Chondrocyte (in vitro differentiated cells): ENCODE data around the gene CASP7. TPM values are rescaled to one million over a fixed set of nuclear protein-coding genes. Genes with fewer than 3 reads are reported as not detected.

Source experiments
- DNase-seq: peaks from one replicate; pipeline ENCODE4 v3.0.0; 2021; ENCODE audit warnings: mixed read lengths, low spot score
- H3K27ac Mint-ChIP-seq: one replicate; pipeline ENCODE4 v1.8.0; 2021; ENCODE audit warnings: mild to moderate bottlenecking, moderate library complexity, mixed read lengths; ENCODE audit not compliant: unreplicated experiment
- H3K27me3 Mint-ChIP-seq: 2 replicates; pipeline ENCODE4 v1.8.0; 2021; ENCODE audit warnings: low read depth, mixed read lengths
- H3K36me3 Mint-ChIP-seq: 2 replicates; pipeline ENCODE4 v1.8.0; 2021; ENCODE audit warnings: low read depth, mixed read lengths
- H3K4me1 Mint-ChIP-seq: 2 replicates; pipeline ENCODE4 v1.8.0; 2021; ENCODE audit warnings: low read depth, mild to moderate bottlenecking, mixed read lengths
- H3K4me3 Mint-ChIP-seq: one replicate; pipeline ENCODE4 v1.8.0; 2021; ENCODE audit warnings: mild to moderate bottlenecking, moderate library complexity, mixed read lengths; ENCODE audit not compliant: unreplicated experiment
- H3K9me3 Mint-ChIP-seq: 2 replicates; pipeline ENCODE4 v1.8.0; 2021; ENCODE audit warnings: low read depth, mixed read lengths
- CTCF ChIP-seq: fragments of 200-600 bp; sonication (generic); IDR thresholded peaks from 2 replicates; pipeline ENCODE4 v1.5.0; 2021; ENCODE audit warnings: antibody characterized with exemption, mild to moderate bottlenecking, moderate library complexity
- total RNA-seq: library from RNA; stranded (reverse); gene quantifications from 3 replicates; pipeline ENCODE4 v1.2.1, GENCODE V29; 2021

The CASP7 gene
- total RNA-seq, 1 donor from 2014 or later = 24.0 TPM

- peaks cover 4% of the 10 kb centered on the region for H3K4me1 Mint-ChIP-seq
- no peak overlapping the region for H3K4me3 Mint-ChIP-seq
- no peaks in the 10 kb centered on the region for H3K36me3 Mint-ChIP-seq
- H3K27me3 Mint-ChIP-seq = peaks cover 10% of the 10 kb centered on the region
- no peak for DNase-seq
- no peak for TF ChIP-seq CTCF
- H3K9me3 Mint-ChIP-seq = peaks cover 11% of the 10 kb centered on the region
- H3K27ac Mint-ChIP-seq = no peak overlapping the region
Measured at GRCh38 chr10:113666682-113667252, 12.9 kb upstream of the CASP7 start.

- H3K36me3 Mint-ChIP-seq = peaks cover 10% of the 10 kb centered on the region
- H3K27me3 Mint-ChIP-seq = no peaks in the 10 kb centered on the region
- no peak for TF ChIP-seq CTCF
- peaks cover 12% of the 10 kb centered on the region for H3K9me3 Mint-ChIP-seq
- peak overlapping the region; percentile 95 for H3K27ac Mint-ChIP-seq
- H3K4me1 Mint-ChIP-seq = peaks cover 21% of the 10 kb centered on the region
- H3K4me3 Mint-ChIP-seq = peak overlapping the region; percentile 95
- DNase-seq = no peak
Measured at GRCh38 chr10:113680190-113681111, 739 bp downstream of the CASP7 start.

GRCh38 chr10:113681533-113682470 lies 2.1 kb downstream of the CASP7 start:
- TF ChIP-seq CTCF = no peak
- no peak overlapping the region for H3K27ac Mint-ChIP-seq
- no peak overlapping the region for H3K4me3 Mint-ChIP-seq
- H3K36me3 Mint-ChIP-seq = peaks cover 11% of the 10 kb centered on the region
- no peak for DNase-seq
- H3K9me3 Mint-ChIP-seq = peaks cover 13% of the 10 kb centered on the region
- peaks cover 21% of the 10 kb centered on the region for H3K4me1 Mint-ChIP-seq
- no peaks in the 10 kb centered on the region for H3K27me3 Mint-ChIP-seq

GRCh38 chr10:113683300-113683699 lies 3.6 kb downstream of the CASP7 start:
- no peak for DNase-seq
- no peak overlapping the region for H3K4me3 Mint-ChIP-seq
- H3K27me3 Mint-ChIP-seq = no peaks in the 10 kb centered on the region
- H3K9me3 Mint-ChIP-seq = peaks cover 23% of the 10 kb centered on the region
- TF ChIP-seq CTCF = no peak
- no peak overlapping the region for H3K27ac Mint-ChIP-seq
- peaks cover 16% of the 10 kb centered on the region for H3K36me3 Mint-ChIP-seq
- H3K4me1 Mint-ChIP-seq = peaks cover 21% of the 10 kb centered on the region

GRCh38 chr10:113686028-113686427 lies 6.3 kb downstream of the CASP7 start:
- Mint-ChIP-seq H3K9me3 (peaks cover 26% of the 10 kb centered on the region), H3K27ac (no peak overlapping the region), H3K4me1 (peaks cover 12% of the 10 kb centered on the region), H3K36me3 (peaks cover 18% of the 10 kb centered on the region), H3K27me3 (no peaks in the 10 kb centered on the region), H3K4me3 (no peak overlapping the region)
- no peak for TF ChIP-seq CTCF
- DNase-seq = no peak
